Transverse colon (tissue), 4 donors: Measurements from ENCODE around the gene SHISA8.

Experiments
- CTCF ChIP-seq, 5 experiments: fragments of 200-600 bp in 3 of 5; fragments of 450-650 bp in 2 of 5; sonication (generic) in 3 of 5; IDR thresholded peaks; 1 replicate in 2 of 5; 2 replicates in 3 of 5; pipeline ENCODE4 v1.5.1; 2016 to 2017; ENCODE audit warnings: antibody characterized with exemption in 5 of 5, inconsistent platforms in 3 of 5, mild to moderate bottlenecking in 2 of 5, moderate library complexity in 1 of 5
- EP300 ChIP-seq: sonication (generic); formaldehyde crosslinking; IDR thresholded peaks from one replicate; pipeline ENCODE4 v1.6.1; 2017; ENCODE audit warnings: antibody characterized with exemption, low read depth
- POLR2A ChIP-seq: fragments of 450-650 bp; IDR thresholded peaks from one replicate; pipeline ENCODE4 v1.6.1; 2016; ENCODE audit warnings: antibody characterized with exemption, mild to moderate bottlenecking, moderate library complexity
- POLR2AphosphoS5 ChIP-seq, 3 donors: sonication (generic); formaldehyde crosslinking; IDR thresholded peaks; one replicate each; pipeline ENCODE4 v1.6.1; 2016; ENCODE audit warnings: antibody characterized with exemption in 3 of 3

- TF ChIP-seq CTCF (IDR thresholded peaks at IDR 0.05) (peak; percentile 92 to 98 (median 95)), POLR2A (no peak), POLR2AphosphoS5 (IDR thresholded peaks at IDR 0.05) (no peak), EP300 (no peak)
Measured at GRCh38 chr22:41940832-41941765, 26.2 kb upstream of the SHISA8 start.
